Activated B cell treated with CpG ODN at 0.5 μM for 24 hours (primary cell): ENCODE data around the gene COQ10B. TPM values are rescaled to one million over a fixed set of nuclear protein-coding genes. Genes with fewer than 3 reads are reported as not detected.

ENCODE experiments used
- ATAC-seq: fragments of 200-7000 bp; cut with Tn5 transposase; one replicate; pipeline ENCODE4 v1.10.0; 2021; ENCODE audit warnings: low read depth, mild to moderate bottlenecking, moderate library complexity
- CTCF ChIA-PET: fragments of 350-600 bp; sonication (Branson Sonifier 250); formaldehyde crosslinking; loops from one replicate; lab custom pipeline; 2021; ENCODE audit warnings: antibody characterized with exemption; lab: Charles Lee
- POLR2A ChIA-PET: fragments of 350-600 bp; sonication (Branson Sonifier 250); formaldehyde crosslinking; loops from one replicate; lab custom pipeline; 2021; ENCODE audit warnings: antibody characterized with exemption; lab: Charles Lee
- DNase-seq: peaks from one replicate; pipeline ENCODE4 v3.0.0; 2022
- H3K27ac Mint-ChIP-seq: one replicate; pipeline ENCODE4 v1.8.0; 2020; ENCODE audit warnings: mixed read lengths
- H3K27me3 Mint-ChIP-seq: one replicate; pipeline ENCODE4 v1.8.0; 2021; ENCODE audit warnings: mixed read lengths
- H3K36me3 Mint-ChIP-seq: one replicate; pipeline ENCODE4 v1.8.0; 2021; ENCODE audit warnings: low read depth, mixed read lengths
- H3K4me1 Mint-ChIP-seq: one replicate; pipeline ENCODE4 v1.8.0; 2021; ENCODE audit warnings: mixed read lengths
- H3K4me3 Mint-ChIP-seq: one replicate; pipeline ENCODE4 v1.8.0; 2020; ENCODE audit warnings: mild to moderate bottlenecking, mixed read lengths
- H3K9me3 Mint-ChIP-seq: one replicate; pipeline ENCODE4 v1.8.0; 2020; ENCODE audit warnings: mixed read lengths
- CTCF ChIP-seq: fragments of 200-600 bp; IDR thresholded peaks from one replicate; pipeline ENCODE4 v1.8.0; 2022; ENCODE audit warnings: antibody characterized with exemption, mild to moderate bottlenecking
- intact Hi-C: fragments of 100-400 bp; cut with micrococcal nuclease; formaldehyde crosslinking; loops from one replicate; pipeline ENCODE4 v1.15.1; 2024
- total RNA-seq: library from RNA; stranded (reverse); gene quantifications from 2 replicates; pipeline ENCODE4 v1.2.3, GENCODE V29; 2022

COQ10B gene
- total RNA-seq, 1 donor from 2014 or later, result 27.5 TPM

- no peak for TF ChIP-seq CTCF
- DNase-seq, result peak; percentile 47
- POLR2A ChIA-PET, result interaction anchor here (0.6 to 7.5 kb wide), 17 partner anchors 8 to 1842 kb away, joined by 3 to 173 read pairs (median 5); partner anchors contain the start of genes CCDC150, COQ10B, GTF3C3 and MARS2
Measured at GRCh38 chr2:197498937-197499593, 45.7 kb downstream of the COQ10B start.

GRCh38 chr2:197499594-197500502 is 46.5 kb downstream of the COQ10B start, which contains the start of the genes HSPD1 and HSPE1:
Gene HSPD1 (minus strand): TSS chr2:197499840. CDS start chr2:197498848, 992 bp downstream.
Gene HSPE1 (plus strand): TSS chr2:197500379. CDS start chr2:197500437, 58 bp downstream.
- Mint-ChIP-seq H3K4me1 (peaks cover 59% of the 10 kb centered on the region), H3K9me3 (no peaks in the 10 kb centered on the region), H3K27me3 (no peaks in the 10 kb centered on the region), H3K4me3 (peak within 1 kb of the TSS; percentile 97), H3K36me3 (peaks cover 80% of the 10 kb centered on the region), H3K27ac (peak within 1 kb of the TSS; percentile 94)
- POLR2A ChIA-PET, result interaction anchor here (0.5 to 7.5 kb wide), 27 partner anchors 9 to 1849 kb away, joined by 3 to 173 read pairs (median 4); partner anchors contain the start of genes CCDC150, COQ10B, GTF3C3 and MARS2
- TF ChIP-seq CTCF, result no peak
- CTCF ChIA-PET, result interaction anchor here (1.0 to 1.3 kb wide), 2 partner anchors 8 to 386 kb away, joined by 3 to 4 read pairs; no protein-coding TSS in a partner anchor
- ATAC-seq (peak; percentile 84), DNase-seq (peak; percentile 93)
- intact Hi-C loops, result loop anchor here (1.0 to 10.0 kb wide), 11 partner anchors 15 to 1329 kb away; partner anchors contain the start of genes CCDC150, COQ10B, GTF3C3 and MARS2

More at GRCh38 chr2:197498937-197499593, 45.7 kb downstream of the COQ10B start:
- CTCF ChIA-PET, result interaction anchor here (1.0 to 1.3 kb wide), 2 partner anchors 9 to 386 kb away, joined by 3 to 4 read pairs; no protein-coding TSS in a partner anchor
- Mint-ChIP-seq H3K27ac (peak overlapping the region; percentile 94), H3K4me3 (peak overlapping the region; percentile 97), H3K36me3 (peaks cover 80% of the 10 kb centered on the region), H3K9me3 (no peaks in the 10 kb centered on the region), H3K27me3 (no peaks in the 10 kb centered on the region), H3K4me1 (peaks cover 59% of the 10 kb centered on the region)
- no peak for ATAC-seq
- intact Hi-C loops, result loop anchor here (1.0 to 5.0 kb wide), 4 partner anchors 33 to 798 kb away; partner anchors contain the start of gene MARS2

GRCh38 chr2:197500503-197501131 is 47.3 kb downstream of the COQ10B start:
- Mint-ChIP-seq H3K36me3 (peaks cover 75% of the 10 kb centered on the region), H3K9me3 (no peaks in the 10 kb centered on the region), H3K27ac (peak overlapping the region; percentile 94), H3K27me3 (no peaks in the 10 kb centered on the region), H3K4me1 (peaks cover 57% of the 10 kb centered on the region), H3K4me3 (peak overlapping the region; percentile 97)
- CTCF ChIA-PET, result interaction anchor here (1.3 kb wide), 1 partner anchor 7 kb away, joined by 4 read pairs; no protein-coding TSS in a partner anchor
- POLR2A ChIA-PET, result interaction anchor here (0.7 to 7.5 kb wide), 20 partner anchors 8 to 1849 kb away, joined by 3 to 173 read pairs (median 4); partner anchors contain the start of genes CCDC150, COQ10B, GTF3C3 and MARS2
- no peak for TF ChIP-seq CTCF
- intact Hi-C loops, result loop anchor here (1.0 to 10.0 kb wide), 7 partner anchors 15 to 1330 kb away; partner anchors contain the start of genes CCDC150, COQ10B, GTF3C3 and PGAP1
- DNase-seq (no peak), ATAC-seq (peak; percentile 8)

DNA sequence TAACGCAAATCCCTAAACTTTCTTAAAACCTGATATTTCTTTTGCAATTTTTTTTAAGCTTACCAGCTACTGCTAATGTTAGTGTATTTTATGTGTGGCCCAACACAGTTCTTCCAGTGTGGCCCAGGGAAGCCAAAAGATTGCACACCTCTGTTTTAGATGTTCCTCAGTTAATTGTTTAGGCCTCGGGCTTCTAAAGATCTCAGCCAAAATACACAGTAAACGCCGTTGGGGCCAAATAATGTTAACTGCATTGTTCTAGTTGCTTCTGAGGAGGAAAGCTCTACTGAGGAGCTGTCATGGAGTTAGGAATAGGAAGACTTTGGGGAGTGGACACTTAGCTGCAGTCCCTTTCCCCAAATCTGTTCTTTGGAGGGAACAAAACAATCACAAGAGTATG is 48.8 kb downstream of the COQ10B start:
- no peak for DNase-seq
- H3K4me3 Mint-ChIP-seq, result peak overlapping the region; percentile 97
- H3K9me3 Mint-ChIP-seq, result no peaks in the 10 kb centered on the region
- no peak for ATAC-seq
- intact Hi-C loops, result loop anchor here (5.0 to 10.0 kb wide), 2 partner anchors 575 to 707 kb away; partner anchors contain the start of genes GTF3C3 and PGAP1
- no peaks in the 10 kb centered on the region for H3K27me3 Mint-ChIP-seq
- H3K27ac Mint-ChIP-seq, result peak overlapping the region; percentile 94
- ChIA-PET POLR2A (interaction anchor here (7.5 kb wide), 1 partner anchor 13 kb away, joined by 173 read pairs; the partner anchor contains the start of gene MOB4), CTCF (no interaction called here)
- TF ChIP-seq CTCF, result no peak
- H3K36me3 Mint-ChIP-seq, result peaks cover 63% of the 10 kb centered on the region
- peaks cover 42% of the 10 kb centered on the region for H3K4me1 Mint-ChIP-seq
